ENCODE results near the gene CPA4.

DNA sequence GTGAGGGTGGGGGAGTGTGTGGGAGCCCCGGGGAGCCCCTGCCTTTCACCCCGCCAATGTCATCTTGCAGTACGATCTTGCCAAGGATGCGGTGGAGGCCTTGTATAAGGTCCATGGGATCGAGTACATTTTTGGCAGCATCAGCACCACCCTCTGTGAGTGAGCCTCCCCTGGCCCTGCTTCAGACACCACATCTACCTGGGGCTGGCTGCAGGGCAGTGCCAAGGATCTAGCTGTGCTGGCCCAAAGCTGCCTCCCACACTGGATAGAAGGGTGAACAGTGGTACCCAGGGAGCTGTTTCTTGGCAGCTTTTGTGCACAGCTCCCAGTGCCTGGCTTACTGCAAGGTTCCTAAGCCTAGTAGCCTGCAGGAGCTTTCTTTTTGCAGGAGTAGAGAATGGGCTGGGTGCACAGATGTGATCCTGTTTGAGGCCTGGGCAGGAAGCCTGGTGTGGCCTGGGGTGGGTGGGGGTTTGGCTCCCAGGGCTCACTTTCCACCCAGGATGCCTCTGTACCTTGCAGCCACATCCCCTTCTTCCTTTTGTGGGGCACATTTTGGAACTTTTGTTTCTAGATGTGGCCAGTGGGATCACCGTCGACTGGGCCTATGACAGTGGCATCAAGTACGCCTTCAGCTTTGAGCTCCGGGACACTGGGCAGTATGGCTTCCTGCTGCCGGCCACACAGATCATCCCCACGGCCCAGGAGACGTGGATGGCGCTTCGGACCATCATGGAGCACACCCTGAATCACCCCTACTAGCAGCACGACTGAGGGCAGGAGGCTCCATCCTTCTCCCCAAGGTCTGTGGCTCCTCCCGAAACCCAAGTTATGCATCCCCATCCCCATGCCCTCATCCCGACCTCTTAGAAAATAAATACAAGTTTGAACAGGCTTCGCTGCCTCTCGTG, 75.1 kb downstream of the CPA4 start:
- TF ChIP-seq, protein P1, sequence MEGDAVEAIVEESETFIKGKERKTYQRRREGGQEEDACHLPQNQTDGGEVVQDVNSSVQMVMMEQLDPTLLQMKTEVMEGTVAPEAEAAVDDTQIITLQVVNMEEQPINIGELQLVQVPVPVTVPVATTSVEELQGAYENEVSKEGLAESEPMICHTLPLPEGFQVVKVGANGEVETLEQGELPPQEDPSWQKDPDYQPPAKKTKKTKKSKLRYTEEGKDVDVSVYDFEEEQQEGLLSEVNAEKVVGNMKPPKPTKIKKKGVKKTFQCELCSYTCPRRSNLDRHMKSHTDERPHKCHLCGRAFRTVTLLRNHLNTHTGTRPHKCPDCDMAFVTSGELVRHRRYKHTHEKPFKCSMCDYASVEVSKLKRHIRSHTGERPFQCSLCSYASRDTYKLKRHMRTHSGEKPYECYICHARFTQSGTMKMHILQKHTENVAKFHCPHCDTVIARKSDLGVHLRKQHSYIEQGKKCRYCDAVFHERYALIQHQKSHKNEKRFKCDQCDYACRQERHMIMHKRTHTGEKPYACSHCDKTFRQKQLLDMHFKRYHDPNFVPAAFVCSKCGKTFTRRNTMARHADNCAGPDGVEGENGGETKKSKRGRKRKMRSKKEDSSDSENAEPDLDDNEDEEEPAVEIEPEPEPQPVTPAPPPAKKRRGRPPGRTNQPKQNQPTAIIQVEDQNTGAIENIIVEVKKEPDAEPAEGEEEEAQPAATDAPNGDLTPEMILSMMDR (IDR thresholded peaks at IDR 0.05), result no peak
- no peak for TF ChIP-seq POLR2A (IDR thresholded peaks at IDR 0.05)
